ENCODE measurements around the gene HCN2. TPM values are rescaled to one million over a fixed set of nuclear protein-coding genes. Genes with fewer than 3 reads are reported as not detected.

The HCN2 gene
- polyA plus RNA-seq, 3 donors, result 0.09 to 0.29 (median 0.22) TPM

DNA sequence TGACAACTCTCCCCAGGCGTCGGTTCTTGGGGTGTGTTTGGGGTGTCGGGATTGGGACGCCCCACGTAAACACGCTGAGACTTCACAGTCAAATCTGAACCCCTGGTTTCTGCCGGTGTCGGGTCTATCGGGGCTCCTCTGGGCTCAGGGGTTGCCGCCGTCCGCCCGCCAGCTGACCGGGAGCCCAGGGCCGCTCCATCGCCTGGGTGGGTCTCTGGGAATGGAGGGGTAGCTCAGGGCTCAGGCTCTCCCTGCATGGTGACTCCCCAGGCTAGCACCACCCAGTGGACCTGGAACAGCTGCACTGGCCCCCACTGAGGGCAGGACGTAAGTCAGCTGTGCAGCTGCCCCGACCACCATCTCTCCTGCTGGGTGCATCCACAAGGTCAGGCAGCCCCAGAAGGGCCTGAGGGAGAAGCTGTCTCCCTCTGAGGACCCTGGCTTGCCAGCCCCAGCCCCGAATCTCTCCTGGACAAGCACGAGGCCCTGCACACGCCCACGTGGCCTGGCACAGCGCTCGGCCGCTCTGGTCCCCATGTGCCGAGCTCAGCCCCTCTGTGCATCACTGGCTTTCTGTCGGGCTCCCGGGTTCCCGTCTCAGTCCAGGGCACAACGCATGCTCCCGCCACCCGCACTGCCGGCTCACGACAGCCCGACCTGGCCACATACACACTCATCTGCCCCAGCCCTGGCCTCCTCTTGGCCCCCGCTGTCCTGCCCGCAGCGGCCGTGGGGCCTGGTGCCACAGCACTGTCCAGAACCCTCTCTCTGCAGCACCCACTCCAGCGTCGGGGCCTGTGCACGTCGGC, 67.3 kb downstream of the HCN2 start:
- 84 to 88% (median 86%) methylated on average over 43 of the region's 43 CpGs for WGBS, 3 donors
- H3K27ac ChIP-seq (ENCODE audit: low read depth, low read length), result no peak overlapping the region

DNA sequence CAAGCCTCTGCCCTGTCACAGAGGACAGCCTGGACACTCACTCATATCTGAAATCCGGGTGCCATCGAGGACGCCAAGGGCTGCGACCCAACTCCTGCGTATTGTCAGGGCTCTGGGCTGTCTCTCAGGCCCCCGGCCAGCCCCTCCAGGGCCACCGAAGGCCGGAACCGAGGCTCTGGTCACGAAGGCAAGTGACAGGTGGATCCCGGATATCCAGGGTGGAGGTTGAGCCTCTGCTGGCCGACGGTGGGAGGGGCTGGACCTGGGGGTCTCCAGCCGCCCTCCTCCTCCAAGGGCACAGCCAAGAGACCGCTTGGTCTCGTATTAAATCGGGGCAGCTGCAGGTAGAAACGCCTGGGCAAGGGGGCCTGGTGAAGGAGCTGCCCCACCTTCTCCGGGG, 67.9 kb downstream of the HCN2 start:
- WGBS, 3 donors, result 82 to 88% (median 85%) methylated on average over 17 to 19 of the region's 19 CpGs
- H3K27ac ChIP-seq (ENCODE audit: low read depth, low read length), result no peak overlapping the region

DNA sequence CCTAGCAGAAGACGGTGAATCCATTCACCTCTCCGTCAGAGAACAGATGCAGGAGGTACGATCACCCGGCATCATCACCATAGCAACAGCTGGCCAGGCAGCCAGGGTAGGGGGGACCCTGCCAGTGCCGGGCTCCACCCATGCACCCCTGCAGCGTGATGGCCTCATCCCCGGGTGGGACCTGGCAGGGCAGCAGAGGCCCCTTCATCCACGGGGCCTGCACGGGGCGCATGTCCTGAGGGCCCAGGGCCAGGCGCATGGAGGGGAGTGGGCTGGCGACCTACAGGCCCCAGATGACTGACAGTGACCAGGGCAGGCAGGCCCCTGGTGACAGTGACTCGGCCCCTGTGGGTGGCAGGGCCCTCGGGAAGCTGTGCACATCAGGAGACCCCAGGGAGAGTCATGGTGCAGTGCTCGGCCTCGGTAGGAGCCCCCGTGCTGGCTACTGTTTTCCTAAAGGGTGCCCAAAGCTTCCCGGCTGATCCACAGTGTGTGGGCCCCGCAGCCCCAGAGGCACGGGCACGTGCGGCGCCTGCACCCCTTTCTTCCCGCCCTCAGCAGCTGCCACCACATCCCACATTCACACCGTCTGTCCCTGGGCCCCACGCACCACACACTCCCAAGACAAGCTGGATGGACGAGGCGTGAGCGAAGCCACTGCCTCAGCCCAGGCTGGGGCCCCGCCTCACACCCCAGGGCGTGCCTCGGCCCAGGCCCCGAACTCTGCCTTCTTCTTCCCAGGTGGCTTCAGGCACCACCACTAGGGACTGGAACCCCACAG, 68.6 kb downstream of the HCN2 start:
- no peak overlapping the region for H3K27ac ChIP-seq (ENCODE audit: low read depth, low read length)

DNA sequence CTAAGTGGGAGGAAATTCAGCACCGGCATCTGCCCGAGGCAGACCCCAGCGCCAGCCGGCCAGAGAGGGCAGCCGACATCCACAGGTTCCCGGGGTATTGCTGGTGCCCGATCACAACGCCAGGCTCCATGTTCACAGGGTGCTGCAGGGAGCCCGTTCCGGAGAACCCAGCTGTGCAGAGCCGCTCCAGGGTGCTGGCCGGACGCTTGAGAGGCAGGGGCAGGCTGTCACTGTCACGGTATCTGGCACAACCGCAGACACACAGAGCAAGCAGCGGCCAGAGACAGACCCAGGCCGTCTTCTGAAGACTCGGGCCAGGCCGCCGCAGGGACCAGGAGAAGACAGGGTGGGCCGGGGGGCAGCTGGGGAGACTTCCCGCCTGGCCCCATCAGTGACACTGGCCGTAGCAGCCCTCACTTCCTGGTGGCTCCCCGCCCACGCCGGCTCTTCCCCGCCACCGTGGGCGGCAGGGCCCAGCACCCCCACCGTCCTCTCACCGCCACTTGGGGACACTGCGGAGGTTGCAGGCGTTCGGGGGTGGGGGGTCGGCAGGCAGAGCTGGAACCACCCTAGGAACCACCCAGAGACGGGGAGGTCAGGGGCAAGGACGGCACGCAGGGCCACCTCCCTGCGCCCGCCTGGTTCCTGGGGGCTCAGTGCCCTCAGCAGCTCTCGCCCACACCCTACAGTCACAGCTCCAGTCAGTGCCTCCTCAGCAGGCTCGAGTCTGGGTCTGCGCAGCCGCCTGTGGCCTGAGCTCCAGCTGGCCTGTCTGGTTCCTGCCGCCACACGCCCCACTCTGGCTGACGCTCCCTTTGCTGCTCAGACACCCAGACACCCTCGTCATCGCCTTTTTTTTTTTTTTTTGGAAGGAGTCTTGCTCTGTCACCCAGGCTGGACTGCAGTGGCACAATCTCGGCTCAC, 69.5 kb downstream of the HCN2 start:
- 69 to 84% (median 74%) methylated on average over 47 to 50 of the region's 50 CpGs for WGBS, 3 donors
- no peak overlapping the region for H3K27ac ChIP-seq (ENCODE audit: low read depth, low read length)

More for the DNA sequence above, 68.6 kb downstream of the HCN2 start:
- 80 to 85% (median 85%) methylated on average over 33 of the region's 33 CpGs for WGBS, 3 donors

DNA sequence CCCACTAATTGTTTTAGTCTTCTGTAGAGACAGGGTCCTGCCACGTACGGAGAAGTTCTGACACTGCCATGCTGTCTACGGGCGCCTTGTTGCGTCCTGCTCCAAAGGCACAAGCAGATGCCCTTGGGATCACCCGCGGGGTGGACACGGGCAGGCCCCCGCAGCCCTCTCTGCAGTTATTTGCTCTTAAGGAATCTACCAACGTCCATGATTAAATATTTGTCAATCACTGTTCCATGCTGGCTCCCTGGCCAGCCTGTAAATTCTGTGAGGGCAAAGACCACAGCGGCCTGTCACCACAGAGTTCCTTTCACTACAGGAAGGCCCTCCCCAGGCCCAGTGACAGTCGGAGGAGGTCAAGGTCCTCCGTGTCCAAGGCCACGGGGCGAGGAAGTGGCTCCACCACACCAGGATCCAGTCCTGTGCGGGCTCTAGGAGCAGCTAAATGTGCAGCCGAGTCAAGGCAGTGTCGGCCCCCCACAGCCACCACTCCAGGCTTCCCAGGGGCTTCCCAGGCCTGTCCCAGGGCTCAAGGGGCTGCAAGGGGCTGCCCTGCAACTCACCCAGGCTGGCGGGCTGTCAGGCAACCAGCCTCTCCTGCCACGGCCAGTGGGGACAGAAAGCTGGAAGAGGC, 71.2 kb downstream of the HCN2 start:
- 17 to 33% (median 31%) methylated on average over 20 of the region's 20 CpGs for WGBS, 3 donors
- no peak overlapping the region for H3K27ac ChIP-seq (ENCODE audit: low read depth, low read length)

DNA sequence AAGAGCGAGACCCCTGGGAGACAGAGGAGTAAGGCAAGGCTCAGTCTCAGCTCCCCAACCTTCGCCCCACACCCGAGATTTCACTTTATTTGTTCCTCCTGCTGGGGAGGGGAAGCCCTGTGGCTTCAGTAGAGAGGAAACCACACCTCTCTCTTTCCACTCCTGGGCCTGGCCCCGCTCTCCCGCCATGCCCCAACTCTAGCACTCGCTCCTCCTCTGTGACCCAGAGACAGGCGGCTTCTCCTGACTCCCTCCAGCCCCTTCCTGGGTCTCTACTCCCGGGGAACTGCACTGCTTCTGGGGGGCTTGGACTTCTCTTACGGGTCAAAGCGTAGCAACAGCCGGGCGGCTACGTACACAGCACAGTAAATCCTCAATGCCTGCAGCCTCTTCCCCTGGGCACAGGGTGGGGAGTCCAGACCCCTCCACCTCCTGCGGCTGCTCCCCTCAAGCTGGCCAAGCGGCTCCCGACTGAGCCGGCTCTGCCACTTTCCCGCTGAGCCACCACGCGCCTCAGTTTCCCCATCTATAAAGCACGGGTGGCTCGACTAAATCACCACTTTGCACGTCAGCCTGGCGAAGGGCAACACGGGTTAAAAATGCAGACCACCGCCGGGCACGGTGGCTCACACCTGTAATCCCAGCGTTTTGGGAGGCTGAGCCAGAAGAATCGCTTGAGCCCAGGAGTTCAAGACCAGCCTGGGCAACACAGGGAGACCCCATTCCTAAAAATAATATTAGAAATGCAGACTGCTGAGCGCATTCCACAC, 71.9 kb downstream of the HCN2 start:
- 7 to 10% (median 8%) methylated on average over 29 to 31 of the region's 31 CpGs for WGBS, 3 donors
- no peak overlapping the region for H3K27ac ChIP-seq (ENCODE audit: low read depth, low read length)

DNA sequence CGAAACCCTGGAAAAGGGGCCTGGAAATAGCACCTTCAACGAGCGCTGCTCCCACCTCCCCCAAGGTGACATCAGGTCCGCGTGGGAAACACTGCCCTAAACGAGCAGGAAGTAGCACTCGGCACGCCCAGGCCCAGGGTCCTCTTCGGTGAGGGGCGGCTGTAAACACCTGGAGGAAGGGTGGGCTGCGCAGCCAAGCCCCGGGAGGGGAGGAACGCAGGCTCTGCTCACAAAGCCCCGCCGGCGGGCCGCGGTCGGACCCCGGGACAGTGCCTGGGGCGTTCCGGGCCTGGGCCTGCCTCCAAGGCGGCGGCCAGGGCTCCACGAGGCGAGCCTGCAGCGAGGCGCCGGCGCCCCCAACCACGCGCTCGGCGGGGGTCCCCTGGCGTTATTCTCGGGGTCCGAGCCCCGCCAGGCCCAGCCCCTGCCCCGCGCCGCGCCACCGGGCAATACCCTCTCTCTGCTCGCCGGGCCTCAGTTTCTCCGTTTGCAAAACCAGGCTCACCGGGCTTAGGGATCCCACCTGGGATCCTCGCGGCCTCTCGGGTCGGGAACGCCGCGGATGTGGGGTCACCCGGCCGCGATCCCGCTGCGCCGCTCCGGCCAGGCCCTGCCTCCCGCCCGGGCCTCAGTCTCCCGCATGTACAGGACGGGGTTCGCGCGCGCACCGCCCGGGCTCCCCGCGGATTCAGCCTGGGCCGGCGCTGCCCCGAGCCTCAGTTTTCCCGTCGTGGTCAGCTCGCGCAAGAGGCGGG, 72.7 kb downstream of the HCN2 start:
- 0 to 1% (median 1%) methylated on average over 69 to 81 of the region's 81 CpGs for WGBS, 3 donors
- H3K27ac ChIP-seq (ENCODE audit: low read depth, low read length), result no peak overlapping the region

DNA sequence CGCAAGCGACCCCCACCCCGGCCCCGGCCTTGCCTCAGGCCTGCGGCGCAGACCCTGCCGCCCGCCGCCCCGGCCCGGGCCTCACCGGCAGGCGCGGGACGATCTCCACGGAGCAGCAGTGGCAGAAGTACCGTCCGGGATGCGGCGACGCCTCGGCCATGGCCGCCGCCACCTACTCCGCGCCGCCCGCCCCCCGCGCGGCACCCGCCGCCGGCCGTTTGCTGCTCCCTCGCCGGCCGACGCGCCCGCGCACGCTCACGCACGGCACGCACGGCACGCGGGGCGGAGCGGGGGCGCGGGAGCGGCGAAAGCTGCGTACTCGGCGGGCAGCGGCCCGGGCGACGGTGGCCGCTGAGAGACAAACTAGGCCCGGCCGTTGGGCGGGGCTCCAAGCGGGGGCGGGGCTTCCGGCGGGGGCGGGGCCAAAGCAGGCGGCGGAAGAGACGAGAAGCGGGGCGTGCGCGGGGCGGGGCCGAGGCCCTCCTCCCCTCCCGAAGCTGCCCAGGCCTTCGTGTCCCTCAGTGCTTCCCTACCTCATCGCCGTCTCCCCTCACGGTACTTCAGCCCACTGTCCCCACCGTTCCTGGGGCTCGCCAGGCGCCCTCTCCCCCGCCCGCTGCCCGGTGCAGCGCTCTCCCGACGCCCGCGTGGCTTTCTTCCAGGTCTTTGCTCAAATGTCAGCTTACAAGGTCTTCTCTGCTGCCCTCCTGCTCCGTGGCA, 73.4 kb downstream of the HCN2 start, which contains the start of gene RNF126:
TSS of gene RNF126 (minus strand) at position 253 of the 720 bp plus-strand sequence. CDS start at position 160, 93 bp downstream.
- H3K27ac ChIP-seq (ENCODE audit: low read depth, low read length), result peak within 1 kb of the TSS; percentile 55
- 1% methylated on average over 63 to 97 of the region's 97 CpGs for WGBS, 3 donors

DNA sequence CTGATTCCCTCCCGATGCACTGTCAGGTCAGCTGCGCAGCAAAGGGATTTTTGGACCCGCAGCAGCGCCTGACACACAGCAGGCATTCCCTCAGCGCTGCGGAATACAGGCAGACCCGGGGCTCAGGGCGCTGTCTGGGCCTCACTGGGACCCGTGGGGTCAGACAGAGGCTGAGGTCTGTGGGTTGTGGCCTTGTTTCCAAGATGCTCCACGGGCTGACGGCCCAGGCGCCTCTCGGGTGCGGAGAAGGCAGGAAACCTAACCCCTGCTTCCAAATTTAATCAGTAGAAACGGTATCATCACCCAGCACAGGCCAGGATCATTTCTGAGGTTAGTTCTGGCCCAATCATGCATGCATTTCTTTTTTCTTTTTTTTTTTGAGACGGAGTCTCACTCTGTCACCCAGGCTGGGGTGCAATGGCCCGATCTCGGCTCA, 74.0 kb downstream of the HCN2 start:
- H3K27ac ChIP-seq (ENCODE audit: low read depth, low read length), result peak overlapping the region; percentile 55
- WGBS, 3 donors, result 43 to 52% (median 51%) methylated on average over 18 of the region's 18 CpGs

DNA sequence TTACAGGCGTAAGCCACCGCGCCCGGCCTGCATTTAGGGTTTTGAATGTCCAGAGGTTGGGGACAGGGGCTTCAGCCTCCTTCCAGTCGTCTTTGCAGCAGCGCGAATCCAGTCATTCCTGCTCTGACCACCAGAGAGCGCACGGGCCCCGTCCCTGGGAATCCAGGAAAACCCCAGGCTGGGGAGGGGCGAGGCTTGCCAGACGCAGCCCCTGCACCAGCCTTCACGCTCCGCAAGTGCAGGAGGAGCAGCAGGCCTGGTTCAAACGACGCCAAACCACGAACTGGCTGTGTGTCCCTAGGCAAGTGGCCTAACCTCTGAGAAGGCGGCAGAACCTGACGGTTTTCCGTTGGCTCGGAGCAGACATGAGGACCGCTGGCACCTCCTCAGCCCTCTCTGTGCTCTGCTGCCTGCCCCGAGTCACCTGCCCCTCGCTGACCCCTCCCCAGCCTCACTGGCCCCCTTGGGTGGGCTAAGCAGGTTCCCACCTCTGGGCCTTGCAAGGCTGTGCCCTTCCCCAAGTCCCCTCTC, 75.3 kb downstream of the HCN2 start:
- WGBS, 3 donors, result 5 to 8% (median 7%) methylated on average over 24 of the region's 24 CpGs
- H3K27ac ChIP-seq (ENCODE audit: low read depth, low read length), result no peak overlapping the region

Other genes with a start within 250 kb of the HCN2 start
- 10 to 100 TPM in 2 of 3 donors, 1 to 10 TPM in 1; 7.8 to 26.9 (median 22.3) TPM for gene MIER2, start 245.1 kb upstream of the HCN2 start, polyA plus RNA-seq
- 1 to 10 TPM in 2 of 3 donors, under 1 TPM in 1; 0.51 to 4.9 (median 4.5) TPM for gene C2CD4C, start 180.7 kb upstream of the HCN2 start, polyA plus RNA-seq
- gene SHC2, start 128.8 kb upstream of the HCN2 start, polyA plus RNA-seq, result 100 to 1,000 TPM in 1 of 3 donors, 10 to 100 TPM in 2; 15.4 to 162 (median 39.4) TPM
- gene MADCAM1, start 93.4 kb upstream of the HCN2 start, polyA plus RNA-seq, result 1 to 10 TPM in 1 of 3 donors, under 1 TPM in 1, not detected in 1; 0.36 to 2.0 TPM
- 10 to 100 TPM; 11.5 to 26.8 (median 18.6) TPM for gene TPGS1, start 82.4 kb upstream of the HCN2 start, polyA plus RNA-seq
- 10 to 100 TPM; 56.3 to 67.9 (median 64.8) TPM for gene CDC34, start 58.1 kb upstream of the HCN2 start, polyA plus RNA-seq
- gene GZMM, start 45.8 kb upstream of the HCN2 start, polyA plus RNA-seq, result 1 to 10 TPM in 1 of 3 donors, under 1 TPM in 2; 0.63 to 2.5 (median 0.79) TPM
- 100 to 1,000 TPM; 219 to 604 (median 353) TPM for gene BSG, start 17.3 kb upstream of the HCN2 start, polyA plus RNA-seq
- 10 to 100 TPM; 31.0 to 58.5 (median 35.9) TPM for gene POLRMT, start 43.7 kb downstream of the HCN2 start, polyA plus RNA-seq
- gene FGF22, start 50.0 kb downstream of the HCN2 start, polyA plus RNA-seq, result under 1 TPM; 0.22 to 0.68 (median 0.35) TPM
- gene RNF126, start 73.3 kb downstream of the HCN2 start, polyA plus RNA-seq, result 10 to 100 TPM; 19.1 to 50.0 (median 24.8) TPM
- 100 to 1,000 TPM in 1 of 3 donors, 10 to 100 TPM in 2; 24.5 to 153 (median 48.5) TPM for gene FSTL3, start 86.5 kb downstream of the HCN2 start, polyA plus RNA-seq
- gene PRSS57, start 105.6 kb downstream of the HCN2 start, polyA plus RNA-seq, result under 1 TPM in 2 of 3 donors, not detected in 1; 0.09 to 0.34 TPM
- gene PALM, start 119.1 kb downstream of the HCN2 start, polyA plus RNA-seq, result 100 to 1,000 TPM in 2 of 3 donors, 1 to 10 TPM in 1; 8.0 to 153 (median 135) TPM
- gene MISP, start 161.2 kb downstream of the HCN2 start, polyA plus RNA-seq, result 1 to 10 TPM in 2 of 3 donors, under 1 TPM in 1; 0.45 to 1.6 (median 1.0) TPM
- 100 to 1,000 TPM in 2 of 3 donors, 10 to 100 TPM in 1; 51.6 to 125 (median 119) TPM for gene PTBP1, start 207.6 kb downstream of the HCN2 start, polyA plus RNA-seq
- gene PLPPR3, start 232.1 kb downstream of the HCN2 start, polyA plus RNA-seq, result under 1 TPM in 1 of 3 donors, not detected in 2; 0.02 TPM
- gene AZU1, start 238.0 kb downstream of the HCN2 start, polyA plus RNA-seq, result 1 to 10 TPM in 1 of 3 donors, under 1 TPM in 2; 0.03 to 3.3 (median 0.13) TPM